ENCODE measurements around the gene AMZ2. TPM values are rescaled to one million over a fixed set of nuclear protein-coding genes. Genes with fewer than 3 reads are reported as not detected.
"Not testable (repeated sequence)": the region's sequence is repeated elsewhere in the genome, so short reads cannot be mapped to it uniquely, and the experiment has no call there.

Gene AMZ2
- total RNA-seq, 1 donor from 2014 or later = 55.4 TPM

DNA sequence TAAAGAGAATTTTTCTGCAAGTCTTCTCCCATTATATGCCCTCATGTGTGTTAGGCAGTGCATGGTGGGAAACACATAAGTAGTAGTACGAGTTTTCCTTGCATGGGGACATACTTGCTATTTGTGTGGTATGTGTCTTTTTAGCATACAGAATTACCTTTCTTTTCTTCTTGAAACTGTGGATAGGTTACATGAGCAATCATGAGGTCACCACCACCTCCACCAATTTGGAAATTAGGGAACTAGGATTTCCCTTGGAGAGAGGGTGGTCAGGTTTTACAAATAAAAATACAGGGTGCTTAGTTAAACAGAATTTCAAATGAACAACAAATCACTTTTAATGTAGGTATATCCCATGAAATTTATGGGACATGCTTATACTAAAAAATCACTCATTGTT is 16.3 kb upstream of the AMZ2 start:
- intact Hi-C loops (cut with micrococcal nuclease) = no loop called here
- H3K27ac Mint-ChIP-seq = no peak overlapping the region
- no peak overlapping the region for H3K4me3 Mint-ChIP-seq
- DNase-seq (no peak), ATAC-seq (ENCODE audit: low read depth) (no peak)
- CTCF ChIA-PET = no interaction called here
- POLR2A ChIA-PET = interaction anchor here (8.4 kb wide), 1 partner anchor 18 kb away, joined by 285 read pairs; the partner anchor contains the start of gene AMZ2
- TF ChIP-seq, protein P1, sequence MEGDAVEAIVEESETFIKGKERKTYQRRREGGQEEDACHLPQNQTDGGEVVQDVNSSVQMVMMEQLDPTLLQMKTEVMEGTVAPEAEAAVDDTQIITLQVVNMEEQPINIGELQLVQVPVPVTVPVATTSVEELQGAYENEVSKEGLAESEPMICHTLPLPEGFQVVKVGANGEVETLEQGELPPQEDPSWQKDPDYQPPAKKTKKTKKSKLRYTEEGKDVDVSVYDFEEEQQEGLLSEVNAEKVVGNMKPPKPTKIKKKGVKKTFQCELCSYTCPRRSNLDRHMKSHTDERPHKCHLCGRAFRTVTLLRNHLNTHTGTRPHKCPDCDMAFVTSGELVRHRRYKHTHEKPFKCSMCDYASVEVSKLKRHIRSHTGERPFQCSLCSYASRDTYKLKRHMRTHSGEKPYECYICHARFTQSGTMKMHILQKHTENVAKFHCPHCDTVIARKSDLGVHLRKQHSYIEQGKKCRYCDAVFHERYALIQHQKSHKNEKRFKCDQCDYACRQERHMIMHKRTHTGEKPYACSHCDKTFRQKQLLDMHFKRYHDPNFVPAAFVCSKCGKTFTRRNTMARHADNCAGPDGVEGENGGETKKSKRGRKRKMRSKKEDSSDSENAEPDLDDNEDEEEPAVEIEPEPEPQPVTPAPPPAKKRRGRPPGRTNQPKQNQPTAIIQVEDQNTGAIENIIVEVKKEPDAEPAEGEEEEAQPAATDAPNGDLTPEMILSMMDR (IDR thresholded peaks at IDR 0.05) = no peak
- peaks cover 74% of the 10 kb centered on the region for H3K4me1 Mint-ChIP-seq
- H3K27me3 Mint-ChIP-seq = no peaks in the 10 kb centered on the region
- H3K9me3 Mint-ChIP-seq = no peaks in the 10 kb centered on the region
- peaks cover 24% of the 10 kb centered on the region for H3K36me3 Mint-ChIP-seq (ENCODE audit: low read depth)

GRCh38 chr17:68232741-68233140 is 15.1 kb upstream of the AMZ2 start:
- Mint-ChIP-seq H3K27ac (peak overlapping the region; percentile 65), H3K4me1 (peaks cover 72% of the 10 kb centered on the region), H3K36me3 (ENCODE audit: low read depth) (peaks cover 19% of the 10 kb centered on the region)
- H3K4me3 Mint-ChIP-seq; intact Hi-C loops (cut with micrococcal nuclease); H3K27me3 Mint-ChIP-seq; CTCF ChIA-PET; ATAC-seq (ENCODE audit: low read depth); H3K9me3 Mint-ChIP-seq; DNase-seq: not testable (repeated sequence)
- POLR2A ChIA-PET = interaction anchor here (1.1 to 8.4 kb wide), 6 partner anchors 8 to 32 kb away, joined by 3 to 285 read pairs (median 16); partner anchors contain the start of gene AMZ2

GRCh38 chr17:68234726-68235335 is 13.0 kb upstream of the AMZ2 start:
- DNase-seq; H3K36me3 Mint-ChIP-seq (ENCODE audit: low read depth); H3K9me3 Mint-ChIP-seq; intact Hi-C loops (cut with micrococcal nuclease); H3K27me3 Mint-ChIP-seq: not testable (repeated sequence)
- Mint-ChIP-seq H3K4me3 (peak overlapping the region; percentile 56), H3K4me1 (peaks cover 72% of the 10 kb centered on the region), H3K27ac (peak overlapping the region; percentile 93)
- ChIA-PET CTCF (interaction anchor here (0.7 to 1.1 kb wide), 2 partner anchors 9 to 58 kb away, joined by 3 to 4 read pairs; no protein-coding TSS in a partner anchor), POLR2A (interaction anchor here (0.6 to 8.4 kb wide), 10 partner anchors 10 to 54 kb away, joined by 4 to 285 read pairs (median 14); partner anchors contain the start of genes AMZ2, ARSG and SLC16A6)
- peak; percentile 22 for ATAC-seq (ENCODE audit: low read depth)

DNA sequence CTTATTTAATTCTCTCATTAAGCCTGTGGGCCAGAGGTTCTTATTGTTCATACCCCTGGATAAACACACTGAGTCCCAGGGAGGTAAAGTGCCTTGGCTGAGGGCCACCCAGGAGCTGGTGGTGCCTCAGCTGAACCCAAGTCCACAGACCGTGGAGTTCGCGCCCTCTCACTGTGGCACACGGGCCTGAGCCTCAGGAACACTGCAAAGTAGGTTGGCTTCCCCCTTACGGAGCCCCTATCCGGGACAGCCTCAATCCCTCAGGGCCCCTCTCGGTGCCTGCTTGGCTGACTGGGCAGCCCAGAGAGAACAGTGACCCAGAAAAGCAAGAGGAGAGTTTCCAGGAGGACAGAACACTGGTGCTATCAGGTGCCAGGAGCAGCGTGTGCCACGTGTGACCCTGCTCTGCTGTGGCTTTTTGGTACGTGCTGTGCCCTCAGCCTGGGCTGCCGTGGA is 12.5 kb upstream of the AMZ2 start:
- ChIA-PET CTCF (interaction anchor here (0.7 kb wide), 1 partner anchor 59 kb away, joined by 3 read pairs; no protein-coding TSS in a partner anchor), POLR2A (interaction anchor here (0.6 to 8.4 kb wide), 10 partner anchors 10 to 210 kb away, joined by 3 to 285 read pairs (median 20); partner anchors contain the start of genes AMZ2, ARSG and SLC16A6)
- DNase-seq = peak; percentile 32
- H3K27me3 Mint-ChIP-seq; intact Hi-C loops (cut with micrococcal nuclease); H3K36me3 Mint-ChIP-seq (ENCODE audit: low read depth); ATAC-seq (ENCODE audit: low read depth); H3K9me3 Mint-ChIP-seq: not testable (repeated sequence)
- Mint-ChIP-seq H3K4me1 (peaks cover 74% of the 10 kb centered on the region), H3K27ac (peak overlapping the region; percentile 93), H3K4me3 (peak overlapping the region; percentile 56)

DNA sequence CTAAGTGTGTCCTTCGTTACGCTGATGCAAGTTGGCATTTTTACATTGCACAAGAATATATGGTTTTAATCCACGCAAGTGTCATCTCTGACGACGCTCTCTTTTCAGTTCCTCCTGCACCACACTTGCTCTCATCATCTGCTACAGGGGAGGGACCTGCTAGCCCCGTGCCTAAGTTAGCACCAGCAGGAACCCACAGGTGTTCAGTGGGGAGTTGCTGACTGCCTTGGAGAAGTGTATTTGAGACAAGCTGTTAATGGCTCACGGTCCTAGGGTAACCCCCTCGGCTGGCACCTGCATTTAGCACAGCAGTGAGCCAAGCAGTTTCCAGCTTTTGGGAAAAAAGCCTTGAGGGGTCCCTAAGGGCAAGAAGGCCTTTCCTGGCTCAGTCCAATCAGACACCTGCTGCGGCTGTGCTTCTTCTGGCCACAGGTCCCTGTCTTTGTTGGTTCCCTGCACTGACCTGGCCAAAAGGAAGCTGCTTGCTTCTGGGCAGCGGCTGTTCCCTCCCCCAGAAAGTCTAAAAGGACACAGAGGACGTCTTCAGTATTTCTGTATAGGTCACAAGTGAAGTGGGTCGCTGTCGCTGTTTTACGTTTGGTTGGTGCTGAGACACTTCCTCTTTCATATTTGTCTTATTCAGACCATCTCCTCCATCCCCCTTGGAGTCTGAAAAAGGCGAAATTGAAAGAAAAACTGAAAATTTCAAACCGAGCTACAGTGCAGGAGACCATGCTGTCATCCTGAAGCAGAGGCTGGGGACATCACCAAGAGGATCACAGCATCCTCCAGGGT is 10.3 kb upstream of the AMZ2 start:
- H3K36me3 Mint-ChIP-seq (ENCODE audit: low read depth); H3K27me3 Mint-ChIP-seq; H3K9me3 Mint-ChIP-seq: not testable (repeated sequence)
- intact Hi-C loops (cut with micrococcal nuclease) = loop anchor here (1.0 to 2.0 kb wide), 8 partner anchors 10 to 219 kb away; partner anchors contain the start of genes KPNA2 and WIPI1
- ChIA-PET POLR2A (interaction anchor here (0.6 to 8.4 kb wide), 24 partner anchors 9 to 220 kb away, joined by 3 to 285 read pairs (median 7); partner anchors contain the start of genes AMZ2, ARSG and SLC16A6), CTCF (interaction anchor here (1.2 to 2.4 kb wide), 5 partner anchors 10 to 54 kb away, joined by 3 to 16 read pairs (median 10); partner anchors contain the start of genes AMZ2 and ARSG)
- ATAC-seq (ENCODE audit: low read depth) = peak; percentile 82
- peak overlapping the region; percentile 79 for H3K4me3 Mint-ChIP-seq
- DNase-seq = peak; percentile 67
- peak overlapping the region; percentile 99 for H3K27ac Mint-ChIP-seq
- H3K4me1 Mint-ChIP-seq = peaks cover 79% of the 10 kb centered on the region

DNA sequence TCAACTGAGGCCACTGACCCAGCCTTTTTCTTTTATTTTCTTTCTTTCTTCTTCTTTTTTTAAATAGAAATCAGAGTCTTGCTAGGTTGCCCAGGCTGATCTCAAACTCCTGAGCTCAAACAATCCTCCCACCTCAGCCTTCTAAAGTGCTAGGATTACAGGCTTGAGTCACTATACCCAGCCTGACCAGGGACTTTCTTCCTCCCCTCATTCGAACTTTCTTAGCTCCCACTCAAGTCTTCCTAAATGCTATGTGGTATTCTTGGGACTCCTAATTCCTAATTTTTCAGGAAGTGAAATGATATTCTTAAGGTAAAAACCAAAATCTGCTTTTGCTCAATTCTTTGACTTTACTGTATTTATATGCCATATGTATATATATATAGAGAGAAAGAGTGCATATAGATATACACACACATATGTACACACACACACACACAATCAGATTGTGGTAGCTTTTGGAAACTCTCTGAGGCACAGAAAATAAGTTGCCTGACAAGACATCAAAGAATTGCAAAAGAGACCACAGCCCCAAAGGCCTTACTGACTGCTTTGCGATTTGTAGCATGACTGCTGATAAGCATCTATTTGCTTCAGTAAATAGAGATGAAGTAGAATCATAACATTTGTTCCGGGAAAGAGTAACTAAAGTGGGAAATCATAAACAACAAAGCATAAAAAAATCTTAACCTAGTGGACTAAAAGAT is 9.5 kb upstream of the AMZ2 start:
- H3K4me3 Mint-ChIP-seq = peak overlapping the region; percentile 79
- peaks cover 72% of the 10 kb centered on the region for H3K4me1 Mint-ChIP-seq
- TF ChIP-seq, protein P1 (IDR thresholded peaks at IDR 0.05) = no peak
- DNase-seq (no peak), ATAC-seq (ENCODE audit: low read depth) (no peak)
- CTCF ChIA-PET = interaction anchor here (1.3 to 2.4 kb wide), 4 partner anchors 9 to 53 kb away, joined by 3 to 16 read pairs (median 12); partner anchors contain the start of genes AMZ2 and ARSG
- POLR2A ChIA-PET = interaction anchor here (0.6 to 8.4 kb wide), 18 partner anchors 10 to 213 kb away, joined by 3 to 285 read pairs (median 11); partner anchors contain the start of genes AMZ2, ARSG and SLC16A6
- intact Hi-C loops (cut with micrococcal nuclease) = loop anchor here (2.0 kb wide), 1 partner anchor 218 kb away; the partner anchor contains the start of gene WIPI1
- no peaks in the 10 kb centered on the region for H3K27me3 Mint-ChIP-seq
- peaks cover 6% of the 10 kb centered on the region for H3K36me3 Mint-ChIP-seq (ENCODE audit: low read depth)
- H3K27ac Mint-ChIP-seq = peak overlapping the region; percentile 99
- H3K9me3 Mint-ChIP-seq = no peaks in the 10 kb centered on the region
